ENCODE data around the gene LMAN1L. TPM values are rescaled to one million over a fixed set of nuclear protein-coding genes. Genes with fewer than 3 reads are reported as not detected.

LMAN1L gene
- not detected in 2 replicates for total RNA-seq

GRCh38 chr15:74812533-74812932 is at the start of gene LMAN1L:
LMAN1L (plus strand) TSS chr15:74812835; CDS start chr15:74812855, 20 bp downstream.
- DNase-seq (ENCODE audit: low read depth in 2 of 2) = no peak

- DNase-seq (ENCODE audit: low read depth in 2 of 2) = no peak
Measured at GRCh38 chr15:74763416-74763815, 49.2 kb upstream of the LMAN1L start.

- no peak for DNase-seq (ENCODE audit: low read depth in 2 of 2)
Measured at GRCh38 chr15:74767167-74768098, 45.2 kb upstream of the LMAN1L start.

GRCh38 chr15:74768099-74768770 is 44.4 kb upstream of the LMAN1L start:
- DNase-seq (ENCODE audit: low read depth in 2 of 2) = peak in 1 of 2 donors; percentile 38

- DNase-seq (ENCODE audit: low read depth in 2 of 2) = peak; percentile 32 to 63
Measured at GRCh38 chr15:74768771-74769342, 43.8 kb upstream of the LMAN1L start.

GRCh38 chr15:74769463-74770025 is 43.1 kb upstream of the LMAN1L start:
- no peak for DNase-seq (ENCODE audit: low read depth in 2 of 2)

- DNase-seq (ENCODE audit: low read depth in 2 of 2) = no peak
Measured at GRCh38 chr15:74770211-74770903, 42.3 kb upstream of the LMAN1L start.

- no peak for DNase-seq (ENCODE audit: low read depth in 2 of 2)
Measured at GRCh38 chr15:74773329-74773728, 39.3 kb upstream of the LMAN1L start.

GRCh38 chr15:74773731-74774252 is 38.8 kb upstream of the LMAN1L start:
- no peak for DNase-seq (ENCODE audit: low read depth in 2 of 2)

GRCh38 chr15:74775132-74775562 is 37.5 kb upstream of the LMAN1L start:
- DNase-seq (ENCODE audit: low read depth in 2 of 2) = no peak

- no peak for DNase-seq (ENCODE audit: low read depth in 2 of 2)
Measured at GRCh38 chr15:74775894-74776293, 36.7 kb upstream of the LMAN1L start.

- peak in 1 of 2 donors; percentile 81 for DNase-seq (ENCODE audit: low read depth in 2 of 2)
Measured at GRCh38 chr15:74776821-74777768, 35.5 kb upstream of the LMAN1L start.

GRCh38 chr15:74777769-74778598 is 34.7 kb upstream of the LMAN1L start:
- no peak for DNase-seq (ENCODE audit: low read depth in 2 of 2)

- DNase-seq (ENCODE audit: low read depth in 2 of 2) = no peak
Measured at GRCh38 chr15:74778599-74778970, 34.0 kb upstream of the LMAN1L start.

- no peak for DNase-seq (ENCODE audit: low read depth in 2 of 2)
Measured at GRCh38 chr15:74779162-74779648, 33.4 kb upstream of the LMAN1L start.

- no peak for DNase-seq (ENCODE audit: low read depth in 2 of 2)
Measured at GRCh38 chr15:74780523-74781430, 31.9 kb upstream of the LMAN1L start.

GRCh38 chr15:74781431-74782258 is 31.0 kb upstream of the LMAN1L start, which contains the start of gene CSK:
CSK (plus strand) TSS chr15:74782080; CDS start chr15:74798298, 16,218 bp downstream.
- peak; percentile 37 to 72 for DNase-seq (ENCODE audit: low read depth in 2 of 2)
